Measurements from ENCODE around the gene PPP2R5E.

PPP2R5E gene

GRCh38 chr14:63470962-63471793 lies 72.0 kb downstream of the PPP2R5E start:
- DNase-seq (ENCODE audit: low spot score), result peak; percentile 77

- DNase-seq (ENCODE audit: low spot score), result peak; percentile 58
Measured at GRCh38 chr14:63468294-63468693, 74.9 kb downstream of the PPP2R5E start.

GRCh38 chr14:63467440-63468072 lies 75.6 kb downstream of the PPP2R5E start:
- no peak for DNase-seq (ENCODE audit: low spot score)

GRCh38 chr14:63465347-63465746 lies 77.8 kb downstream of the PPP2R5E start:
- no peak for DNase-seq (ENCODE audit: low spot score)

GRCh38 chr14:63460680-63461369 lies 82.4 kb downstream of the PPP2R5E start:
- DNase-seq (ENCODE audit: low spot score), result no peak

- no peak for DNase-seq (ENCODE audit: low spot score)
Measured at GRCh38 chr14:63459738-63460137, 83.4 kb downstream of the PPP2R5E start.

- no peak for DNase-seq (ENCODE audit: low spot score)
Measured at GRCh38 chr14:63457498-63457897, 85.7 kb downstream of the PPP2R5E start.

GRCh38 chr14:63454863-63455622 lies 88.1 kb downstream of the PPP2R5E start:
- DNase-seq (ENCODE audit: low spot score), result no peak

GRCh38 chr14:63454436-63454835 lies 88.7 kb downstream of the PPP2R5E start:
- no peak for DNase-seq (ENCODE audit: low spot score)

- DNase-seq (ENCODE audit: low spot score), result no peak
Measured at GRCh38 chr14:63453443-63453936, 89.7 kb downstream of the PPP2R5E start.

GRCh38 chr14:63452796-63453195 lies 90.4 kb downstream of the PPP2R5E start:
- DNase-seq (ENCODE audit: low spot score), result no peak

- no peak for DNase-seq (ENCODE audit: low spot score)
Measured at GRCh38 chr14:63448841-63449240, 94.3 kb downstream of the PPP2R5E start.

GRCh38 chr14:63444588-63444987 lies 98.6 kb downstream of the PPP2R5E start:
- no peak for DNase-seq (ENCODE audit: low spot score)

- no peak for DNase-seq (ENCODE audit: low spot score)
Measured at GRCh38 chr14:63443988-63444387, 99.2 kb downstream of the PPP2R5E start.

GRCh38 chr14:63443361-63443760 lies 99.8 kb downstream of the PPP2R5E start:
- no peak for DNase-seq (ENCODE audit: low spot score)

GRCh38 chr14:63438065-63438757 lies 105.0 kb downstream of the PPP2R5E start:
- peak; percentile 20 for DNase-seq (ENCODE audit: low spot score)

- no peak for DNase-seq (ENCODE audit: low spot score)
Measured at GRCh38 chr14:63436286-63437098, 106.7 kb downstream of the PPP2R5E start.

- no peak for DNase-seq (ENCODE audit: low spot score)
Measured at GRCh38 chr14:63435838-63436237, 107.3 kb downstream of the PPP2R5E start.

- DNase-seq (ENCODE audit: low spot score), result no peak
Measured at GRCh38 chr14:63435204-63435603, 108.0 kb downstream of the PPP2R5E start.

GRCh38 chr14:63432888-63433552 lies 110.2 kb downstream of the PPP2R5E start:
- DNase-seq (ENCODE audit: low spot score), result no peak
